ENCODE measurements around the gene HENMT1. TPM values are rescaled to one million over a fixed set of nuclear protein-coding genes. Genes with fewer than 3 reads are reported as not detected.

Gene HENMT1
- total and polyA plus RNA-seq, 9 of the 15 experiments (the other 6 are each of a cell fraction or from before 2014, with no cell fraction given) = not detected

GRCh38 chr1:108691942-108692723 lies 31.2 kb upstream of the HENMT1 start, which contains the start of gene PRPF38B (continued):
- TF ChIP-seq PPARD (CRISPR knock-in tag; IDR thresholded peaks at IDR 0.05) (no peak), RBM17 (IDR thresholded peaks at IDR 0.05; ENCODE audit: borderline replicate concordance, low read depth, low read length) (no peak), CBX3 (IDR thresholded peaks at IDR 0.05; ENCODE audit: borderline replicate concordance in 1 of 2, low read length in 2 of 2) (peak in 1 of 2 experiments; percentile 45; a peak in 1 of 3 replicates), PURB (CRISPR knock-in tag; IDR thresholded peaks at IDR 0.05; ENCODE audit: low read depth) (no peak), CEBPG (CRISPR knock-in tag; IDR thresholded peaks at IDR 0.05) (peak; percentile 53; the same call in 1 of the 2 replicates), CEBPG (tag; conservative IDR thresholded peaks at IDR 0.05 in 1 of 2, IDR thresholded peaks at IDR 0.05 in 1 of 2) (no peak), ZC3H8 (IDR thresholded peaks at IDR 0.05) (no peak), KAT8 (IDR thresholded peaks at IDR 0.05; ENCODE audit: low read depth) (0 out of 2 replicates have a peak, but pooled peaks have one; percentile 46), NR2F6 (CRISPR knock-in tag; IDR thresholded peaks at IDR 0.05) (no peak), NFE2L1 (tag; IDR thresholded peaks at IDR 0.05; ENCODE audit: borderline replicate concordance, low read depth) (no peak), E2F8 (IDR thresholded peaks at IDR 0.05; ENCODE audit: low read depth, partially characterized antibody) (peak; percentile 66), PCBP1 (IDR thresholded peaks at IDR 0.05; ENCODE audit: low read depth, low read length, poor library complexity, severe bottlenecking) (peak; percentile 95), ZNF431 (CRISPR knock-in tag; IDR thresholded peaks at IDR 0.05) (no peak), GMEB1 (CRISPR knock-in tag; IDR thresholded peaks at IDR 0.05) (peak; percentile 29; the same call in 1 of the 2 replicates), ZKSCAN8 (CRISPR knock-in tag; IDR thresholded peaks at IDR 0.05) (no peak), HDAC8 (tag; IDR thresholded peaks at IDR 0.05) (no peak), MBD2 (IDR thresholded peaks at IDR 0.05; ENCODE audit: borderline replicate concordance, low read depth) (peak; percentile 89), CBX8 (IDR thresholded peaks at IDR 0.05; ENCODE audit: borderline replicate concordance, extremely low read depth, low read depth, low read length, poor library complexity, severe bottlenecking) (no peak), HES1 (IDR thresholded peaks at IDR 0.05; ENCODE audit: low read depth) (0 out of 2 replicates have a peak, but pooled peaks have one; percentile 51)
